HEK293T (cell line): ENCODE measurements around the gene AP5S1.

ENCODE experiments used
- BHLHE40 ChIP-seq: fragments of 450-650 bp; IDR thresholded peaks from 2 replicates; pipeline ENCODE4 v1.6.1; 2016; ENCODE audit warnings: mild to moderate bottlenecking, moderate library complexity, borderline replicate concordance
- ELF4 ChIP-seq: fragments of 450-650 bp; IDR thresholded peaks from 2 replicates; pipeline ENCODE4 v1.6.1; 2017; ENCODE audit warnings: antibody characterized with exemption
- SUZ12 ChIP-seq: fragments of 450-650 bp; IDR thresholded peaks from 2 replicates; pipeline ENCODE4 v1.6.1; 2016; ENCODE audit warnings: mild to moderate bottlenecking
- TARDBP ChIP-seq: fragments of 450-650 bp; IDR thresholded peaks from 2 replicates; pipeline ENCODE4 v1.6.1; 2016

DNA sequence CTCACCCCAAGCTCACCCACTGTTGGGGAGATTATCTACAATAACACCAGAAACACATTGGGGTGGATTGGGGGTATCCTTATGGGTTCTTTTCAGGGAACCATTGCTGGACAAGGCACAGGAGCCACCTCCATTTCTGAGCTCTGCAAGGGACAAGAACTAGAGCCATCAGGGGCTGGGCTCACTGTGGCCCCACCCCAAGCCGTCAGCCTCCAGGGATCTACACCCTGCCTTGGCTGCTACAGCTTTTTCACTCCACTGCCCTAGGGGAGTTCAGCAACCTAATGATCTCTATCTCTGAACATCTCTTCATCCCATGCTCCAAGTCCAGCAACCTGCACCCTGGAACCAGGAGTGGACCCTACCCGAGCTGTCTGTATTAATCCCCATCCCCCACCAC is 47.5 kb downstream of the AP5S1 start:
- TF ChIP-seq ELF4 (no peak), BHLHE40 (no peak), SUZ12 (no peak), TARDBP (no peak)
